HEK293T (cell line): Measurements from ENCODE around the gene FAM107B.

Experiments
- BHLHE40 ChIP-seq: fragments of 450-650 bp; IDR thresholded peaks from 2 replicates; pipeline ENCODE4 v1.6.1; 2016; ENCODE audit warnings: mild to moderate bottlenecking, moderate library complexity, borderline replicate concordance
- ELF4 ChIP-seq: fragments of 450-650 bp; IDR thresholded peaks from 2 replicates; pipeline ENCODE4 v1.6.1; 2017; ENCODE audit warnings: antibody characterized with exemption
- FOXA1 ChIP-seq: fragments of 450-650 bp; IDR thresholded peaks from 2 replicates; pipeline ENCODE4 v1.6.1; 2016; ENCODE audit warnings: mild to moderate bottlenecking
- FOXK2 ChIP-seq: fragments of 450-650 bp; IDR thresholded peaks from 2 replicates; pipeline ENCODE4 v1.6.1; 2016; ENCODE audit warnings: mild to moderate bottlenecking
- FOXM1 ChIP-seq: fragments of 450-650 bp; IDR thresholded peaks from 2 replicates; pipeline ENCODE4 v1.6.1; 2017; ENCODE audit warnings: mild to moderate bottlenecking, borderline replicate concordance
- NFRKB ChIP-seq: fragments of 450-650 bp; IDR thresholded peaks from 2 replicates; pipeline ENCODE4 v1.6.1; 2016; ENCODE audit warnings: mild to moderate bottlenecking, moderate library complexity
- SP1 ChIP-seq: fragments of 450-650 bp; IDR thresholded peaks from 2 replicates; pipeline ENCODE4 v1.6.1; 2017
- ZNF384 ChIP-seq: fragments of 450-650 bp; IDR thresholded peaks from 2 replicates; pipeline ENCODE4 v1.6.1; 2016

DNA sequence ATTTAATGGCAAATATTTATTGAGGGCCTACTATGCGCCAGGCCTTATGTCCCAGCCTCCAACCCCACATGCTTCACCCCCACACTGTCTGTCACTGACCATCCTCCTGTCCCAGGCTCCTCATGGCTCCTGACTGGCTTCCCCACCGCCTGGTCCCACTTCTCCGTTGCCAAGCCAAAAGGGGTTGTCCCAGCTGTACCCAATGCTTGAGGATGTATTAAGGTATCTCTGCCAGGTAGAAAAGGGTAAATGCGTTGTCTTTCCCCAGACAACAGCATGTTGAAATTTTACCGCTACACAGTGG lies 275.1 kb downstream of the FAM107B start:
- TF ChIP-seq NFRKB (no peak), FOXK2 (no peak), SP1 (no peak), FOXA1 (no peak), BHLHE40 (no peak), FOXM1 (no peak), ZNF384 (no peak), ELF4 (no peak)
